AG08396 (cell line): ENCODE results near the gene EEF1A2.

Experiments used
- DNase-seq: peaks from one replicate; pipeline ENCODE4 v3.0.0; 2012; ENCODE audit warnings: low spot score, mixed read lengths

EEF1A2 gene

DNA sequence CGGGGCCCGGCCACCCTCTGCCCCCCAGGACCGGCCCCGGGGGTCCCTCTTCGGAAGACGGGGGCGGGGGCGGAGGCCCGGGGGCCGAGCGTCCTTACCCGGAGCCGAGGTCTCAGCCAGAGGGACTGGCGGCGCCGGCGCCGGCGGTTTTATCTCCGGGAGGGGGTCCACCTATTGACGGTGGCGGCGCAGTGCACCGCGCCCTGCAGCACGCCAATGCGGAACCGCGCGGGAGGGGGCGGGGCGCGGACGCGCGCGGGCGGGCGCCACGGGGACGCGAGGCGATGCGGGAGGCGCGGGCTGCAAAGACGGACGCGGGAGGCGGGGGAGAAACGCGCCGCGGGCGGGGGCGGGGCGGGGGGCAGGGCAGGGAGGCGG, at the start of gene EEF1A2:
EEF1A2 (minus strand) TSS at position 124 of the 378 bp plus-strand sequence. CDS start 1,320 bp downstream, outside the sequence.
- DNase-seq, result peak; percentile 64

GRCh38 chr20:63548542-63548941, 49.7 kb upstream of the EEF1A2 start:
- no peak for DNase-seq

DNA sequence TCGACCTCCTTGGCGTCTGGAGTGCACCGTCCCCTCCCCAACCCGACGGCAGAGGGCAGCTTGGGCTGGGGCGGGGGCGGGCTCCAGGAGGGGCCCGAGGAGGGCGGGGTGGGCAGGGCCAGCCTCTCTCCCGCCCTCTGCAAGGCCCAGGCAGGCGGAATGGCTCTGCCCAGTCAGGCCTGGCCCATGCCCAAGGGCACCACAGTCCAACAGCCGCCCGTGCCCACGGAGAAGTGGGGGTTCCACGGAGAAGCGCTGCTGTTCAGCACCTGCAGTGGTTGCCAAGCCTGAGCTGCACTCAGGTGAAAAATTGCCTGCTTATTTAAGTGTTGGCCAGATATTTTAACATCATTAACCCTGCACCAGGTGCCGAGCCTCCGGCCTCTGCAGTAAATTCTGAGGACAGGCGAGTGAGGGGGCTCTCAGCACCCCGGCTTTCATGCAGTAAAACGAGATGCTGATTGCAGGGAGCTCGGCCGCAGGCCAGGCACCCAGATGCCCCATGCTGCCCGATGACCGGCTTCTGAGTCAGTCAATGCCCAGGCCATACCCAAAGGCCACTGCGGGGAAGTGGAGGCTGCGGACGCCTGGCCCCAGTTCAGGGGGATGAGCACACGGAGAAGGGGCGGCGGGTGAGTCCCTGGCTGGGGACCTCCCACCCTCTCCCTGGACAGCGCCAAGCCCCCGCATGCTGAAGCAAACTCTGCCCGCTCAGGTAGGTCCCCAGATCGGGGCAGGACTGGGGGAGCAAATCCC, 49.0 kb upstream of the EEF1A2 start, which contains the start of gene SRMS:
SRMS (minus strand) TSS at position 25 of the 756 bp plus-strand sequence. CDS start 286 bp downstream, outside the sequence.
- no peak for DNase-seq

DNA sequence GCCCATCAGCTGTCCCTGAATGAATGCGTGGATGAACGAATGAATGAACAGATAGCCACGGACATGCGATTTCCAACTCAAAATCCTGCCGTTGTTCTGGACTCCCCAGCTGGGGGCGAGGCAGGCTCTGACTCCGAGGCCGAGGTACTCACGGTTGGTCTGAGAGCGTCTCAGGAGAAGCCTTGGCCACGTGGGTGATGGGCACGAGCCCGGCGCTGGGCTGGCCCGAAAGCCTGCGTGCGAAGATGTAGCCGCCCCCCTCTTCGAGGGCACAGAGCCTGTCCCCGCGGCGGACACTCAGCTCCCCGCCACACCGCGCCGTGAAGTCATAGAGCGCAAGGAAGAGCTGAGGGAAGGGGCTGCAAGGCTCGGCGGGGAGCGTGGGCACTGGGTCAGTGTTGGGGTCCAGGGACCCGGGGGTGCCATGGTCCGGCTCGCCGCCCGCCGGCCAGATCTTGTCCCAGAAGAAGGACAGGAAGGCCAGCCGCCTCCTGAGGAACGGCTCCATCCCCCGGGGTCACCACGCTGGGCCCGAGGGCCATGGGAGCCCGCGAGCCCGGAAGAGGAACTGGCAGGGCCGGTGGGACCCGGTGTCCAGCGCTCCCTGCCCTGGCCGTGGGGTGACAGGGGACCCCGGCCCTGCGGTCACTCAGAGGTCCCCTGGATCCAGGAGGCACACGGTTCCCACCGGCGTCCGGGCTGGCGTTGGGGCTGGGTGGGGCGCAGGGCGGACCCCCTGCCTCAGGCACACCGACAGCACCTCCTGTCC, 48.3 kb upstream of the EEF1A2 start:
- no peak for DNase-seq

- no peak for DNase-seq
These were observed 47.5 kb upstream of the EEF1A2 start for GRCh38 chr20:63546256-63546955.

DNA sequence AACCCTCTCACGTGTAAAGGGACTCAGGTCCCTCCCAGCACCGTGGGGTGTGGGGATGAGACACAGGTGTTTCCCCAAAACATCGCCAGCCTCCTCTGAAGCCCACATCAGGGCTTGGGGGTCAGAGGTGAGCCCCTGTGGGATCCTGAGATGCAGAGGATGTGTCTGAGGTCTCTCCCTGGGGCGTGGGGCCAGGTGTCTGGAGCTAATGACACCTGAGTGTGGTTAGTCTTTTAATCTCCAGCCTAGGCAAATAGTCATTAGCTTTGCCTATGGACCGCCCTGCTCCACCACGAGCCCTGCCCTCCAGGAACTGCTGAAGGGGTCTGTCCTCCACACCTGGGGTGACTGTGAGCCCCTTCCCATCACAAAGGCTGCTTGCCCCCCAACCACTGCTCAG, 46.9 kb upstream of the EEF1A2 start:
- DNase-seq, result no peak

- no peak for DNase-seq
These were observed 46.2 kb upstream of the EEF1A2 start for GRCh38 chr20:63544958-63545516.

GRCh38 chr20:63544241-63544957, 45.5 kb upstream of the EEF1A2 start:
- no peak for DNase-seq

DNA sequence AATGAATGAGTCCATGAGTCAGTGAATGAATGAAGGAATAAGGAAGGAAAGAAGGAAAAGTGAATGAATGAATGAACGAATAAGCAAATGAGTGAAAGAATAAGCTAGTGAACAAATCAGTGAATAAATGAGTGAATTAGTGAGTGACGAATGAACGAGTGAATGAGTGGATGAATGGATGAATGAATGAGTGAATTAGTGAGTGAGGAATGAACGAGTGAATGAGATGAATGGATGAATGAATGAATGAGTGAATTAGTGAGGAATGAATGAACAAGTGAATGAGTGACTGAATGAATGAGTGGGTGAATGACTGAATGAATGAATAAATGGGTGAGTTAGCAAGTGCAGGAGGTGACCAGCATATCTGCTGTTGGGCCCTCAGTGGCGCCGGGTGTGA, 44.9 kb upstream of the EEF1A2 start:
- no peak for DNase-seq

GRCh38 chr20:63543131-63543530, 44.2 kb upstream of the EEF1A2 start:
- no peak for DNase-seq

DNA sequence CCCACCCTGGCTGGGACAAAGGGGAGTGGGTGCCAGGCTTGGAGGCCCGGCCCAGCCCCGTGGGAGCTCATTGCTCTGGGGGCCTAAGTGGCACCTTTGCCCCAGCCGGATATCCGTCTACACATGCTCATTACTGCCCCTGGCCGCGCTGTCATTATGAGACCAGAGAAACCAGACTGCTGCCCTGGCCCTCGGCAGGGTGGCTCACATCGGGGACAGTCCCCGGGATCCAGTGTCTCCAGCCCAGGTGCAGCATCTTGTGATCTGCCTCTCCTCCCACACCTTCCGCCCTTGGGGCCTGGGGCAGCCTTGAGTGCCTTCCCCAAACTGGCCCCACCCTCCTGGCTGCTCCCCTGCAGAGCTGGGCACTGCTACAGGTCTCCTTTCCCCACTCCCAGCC, 43.8 kb upstream of the EEF1A2 start:
- no peak for DNase-seq

- no peak for DNase-seq
These were observed 43.2 kb upstream of the EEF1A2 start for GRCh38 chr20:63542031-63542559.

- DNase-seq, result no peak
These were observed 42.5 kb upstream of the EEF1A2 start for GRCh38 chr20:63541371-63541770.

DNA sequence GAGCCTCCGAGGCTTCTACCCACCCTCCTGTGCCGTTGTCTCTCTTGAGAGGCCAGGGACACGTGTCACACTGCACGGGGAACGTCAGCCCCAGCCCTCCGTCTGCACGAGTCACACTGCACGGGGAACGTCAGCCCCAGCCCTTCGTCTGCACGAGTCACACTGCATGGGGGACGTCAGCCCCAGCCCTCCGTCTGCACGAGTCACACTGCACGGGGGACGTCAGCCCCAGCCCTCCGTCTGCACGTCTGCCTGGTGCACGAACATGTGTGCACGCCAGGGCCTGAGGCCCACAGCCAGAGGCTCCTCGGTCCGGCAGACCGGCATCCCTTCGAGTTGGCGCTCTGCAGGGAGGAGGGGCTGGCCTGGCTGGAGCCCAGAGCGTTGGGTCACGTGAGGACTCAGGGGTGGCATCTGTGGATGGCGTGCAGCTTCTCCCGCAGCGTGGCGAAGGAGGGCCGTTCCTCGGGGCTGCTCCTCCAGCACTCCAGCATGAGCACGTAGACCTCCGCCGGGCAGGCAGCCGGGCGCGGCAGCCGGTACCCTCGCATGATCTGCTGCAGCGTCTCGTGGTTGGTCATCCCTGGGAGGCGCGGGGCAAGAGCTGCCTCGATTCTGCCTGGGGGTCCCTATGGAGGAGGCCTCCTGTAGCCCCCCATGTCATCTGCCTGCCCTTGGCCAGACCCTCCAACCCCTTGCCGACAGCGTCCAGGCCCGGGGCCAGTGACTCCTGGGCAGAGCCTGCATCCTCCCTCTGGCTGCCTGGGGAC, 41.7 kb upstream of the EEF1A2 start:
- DNase-seq, result peak; percentile 68

GRCh38 chr20:63539441-63540370, 40.8 kb upstream of the EEF1A2 start:
- no peak for DNase-seq

DNA sequence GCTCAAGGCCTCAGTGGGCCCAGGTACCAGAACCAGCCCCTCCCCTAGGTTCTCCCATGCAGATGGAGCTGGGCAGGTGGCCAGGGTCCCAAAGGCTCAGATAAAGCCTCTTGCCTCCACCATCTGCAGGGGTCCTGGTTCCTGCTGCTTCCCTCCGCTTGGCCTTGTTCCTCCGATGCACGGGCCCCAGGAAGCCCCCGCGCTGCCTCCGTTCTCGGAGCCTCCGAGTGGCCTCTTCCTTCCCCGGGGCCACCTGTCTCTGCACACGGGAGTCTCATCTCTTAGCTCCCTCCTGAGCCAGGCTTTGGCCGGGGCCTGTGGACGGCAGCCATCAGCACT, 40.2 kb upstream of the EEF1A2 start:
- no peak for DNase-seq

GRCh38 chr20:63538204-63539091, 39.6 kb upstream of the EEF1A2 start:
- DNase-seq, result no peak

DNA sequence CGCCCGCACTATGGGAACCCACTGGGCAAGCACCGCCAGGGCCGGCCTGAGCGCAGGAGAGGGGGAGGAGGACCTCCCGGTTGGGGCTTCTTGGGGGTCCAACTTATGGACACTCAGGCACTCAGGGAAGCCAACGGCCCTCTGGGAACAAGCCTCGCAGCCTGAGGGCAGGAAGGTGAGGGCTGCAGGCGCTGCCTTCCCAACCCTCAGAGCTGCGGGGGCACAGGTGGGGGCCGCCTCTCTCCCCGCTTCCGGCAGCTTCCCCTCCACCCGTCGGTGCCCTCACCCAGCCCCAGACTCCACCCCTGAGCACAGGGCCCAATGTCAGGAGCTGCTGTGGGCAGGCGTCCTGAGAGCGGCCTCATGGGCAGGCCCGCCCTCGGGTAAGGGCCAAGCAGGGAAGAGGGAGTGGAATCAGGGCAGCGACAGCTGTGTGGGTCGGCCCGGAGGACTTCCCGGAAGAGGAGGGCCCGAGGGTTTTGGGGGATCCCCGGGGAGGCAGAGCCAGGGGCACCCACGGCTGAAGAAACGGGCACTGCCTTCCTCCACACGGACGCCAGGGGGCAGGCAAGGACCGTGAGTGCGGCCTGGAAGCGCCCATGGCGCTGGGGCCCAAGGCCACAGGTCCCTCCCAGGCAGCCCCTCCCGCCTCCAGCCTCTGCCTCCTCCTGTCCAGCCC, 38.8 kb upstream of the EEF1A2 start:
- DNase-seq, result peak; percentile 98
